ENCODE results near the gene MUC7. TPM values are rescaled to one million over a fixed set of nuclear protein-coding genes. Genes with fewer than 3 reads are reported as not detected.
"Not testable (repeated sequence)": the region's sequence is repeated elsewhere in the genome, so short reads cannot be mapped to it uniquely, and the experiment has no call there.

MUC7 gene
- not detected in 2 replicates for total RNA-seq

GRCh38 chr4:70471897-70472296 is at the start of gene MUC7:
MUC7 (plus strand) TSS chr4:70472197; CDS start chr4:70474022, 1,825 bp downstream.
- no peak for DNase-seq (ENCODE audit: extremely low read depth, low read depth, low spot score)

- DNase-seq (ENCODE audit: extremely low read depth, low read depth, low spot score): no peak
Observed at GRCh38 chr4:70425306-70425705, 46.7 kb upstream of the MUC7 start.

GRCh38 chr4:70426789-70427188 is 45.2 kb upstream of the MUC7 start:
- DNase-seq (ENCODE audit: extremely low read depth, low read depth, low spot score): no peak

- no peak for DNase-seq (ENCODE audit: extremely low read depth, low read depth, low spot score)
Observed at GRCh38 chr4:70437197-70437596, 34.8 kb upstream of the MUC7 start.

- no peak for DNase-seq (ENCODE audit: extremely low read depth, low read depth, low spot score)
Observed at GRCh38 chr4:70442474-70442873, 29.5 kb upstream of the MUC7 start.

- DNase-seq (ENCODE audit: extremely low read depth, low read depth, low spot score): no peak
Observed at GRCh38 chr4:70443329-70443728, 28.7 kb upstream of the MUC7 start.

GRCh38 chr4:70449220-70449619 is 22.8 kb upstream of the MUC7 start:
- no peak for DNase-seq (ENCODE audit: extremely low read depth, low read depth, low spot score)

GRCh38 chr4:70452946-70453345 is 19.1 kb upstream of the MUC7 start:
- DNase-seq (ENCODE audit: extremely low read depth, low read depth, low spot score): no peak

GRCh38 chr4:70463335-70463734 is 8.7 kb upstream of the MUC7 start:
- no peak for DNase-seq (ENCODE audit: extremely low read depth, low read depth, low spot score)

- DNase-seq (ENCODE audit: extremely low read depth, low read depth, low spot score): no peak
Observed at GRCh38 chr4:70473679-70474078, 1.7 kb downstream of the MUC7 start.

GRCh38 chr4:70488748-70489147 is 16.8 kb downstream of the MUC7 start:
- no peak for DNase-seq (ENCODE audit: extremely low read depth, low read depth, low spot score)

GRCh38 chr4:70496231-70496630 is 24.2 kb downstream of the MUC7 start:
- no peak for DNase-seq (ENCODE audit: extremely low read depth, low read depth, low spot score)

GRCh38 chr4:70501838-70502237 is 29.8 kb downstream of the MUC7 start:
- DNase-seq (ENCODE audit: extremely low read depth, low read depth, low spot score): not testable (repeated sequence)

GRCh38 chr4:70504733-70505132 is 32.7 kb downstream of the MUC7 start:
- no peak for DNase-seq (ENCODE audit: extremely low read depth, low read depth, low spot score)

GRCh38 chr4:70505151-70505748 is 33.3 kb downstream of the MUC7 start:
- no peak for DNase-seq (ENCODE audit: extremely low read depth, low read depth, low spot score)

- DNase-seq (ENCODE audit: extremely low read depth, low read depth, low spot score): no peak
Observed at GRCh38 chr4:70508801-70509200, 36.8 kb downstream of the MUC7 start.

- DNase-seq (ENCODE audit: extremely low read depth, low read depth, low spot score): no peak
Observed at GRCh38 chr4:70511365-70511764, 39.4 kb downstream of the MUC7 start.

GRCh38 chr4:70515367-70516250 is 43.6 kb downstream of the MUC7 start:
- DNase-seq (ENCODE audit: extremely low read depth, low read depth, low spot score): no peak

GRCh38 chr4:70518269-70518668 is 46.3 kb downstream of the MUC7 start, which contains the start of gene AMTN:
AMTN (plus strand) TSS chr4:70518569; CDS start chr4:70518778, 209 bp downstream.
- DNase-seq (ENCODE audit: extremely low read depth, low read depth, low spot score): no peak

GRCh38 chr4:70518716-70519115 is 46.7 kb downstream of the MUC7 start:
- DNase-seq (ENCODE audit: extremely low read depth, low read depth, low spot score): no peak

- DNase-seq (ENCODE audit: extremely low read depth, low read depth, low spot score): no peak
Observed at GRCh38 chr4:70522626-70523025, 50.6 kb downstream of the MUC7 start.

- no peak for DNase-seq (ENCODE audit: extremely low read depth, low read depth, low spot score)
Observed at GRCh38 chr4:70530997-70531396, 59.0 kb downstream of the MUC7 start.
